ENCODE results near the gene MOSPD2.

MOSPD2 gene

GRCh38 chrX:14926471-14926870 is 53.2 kb downstream of the MOSPD2 start:
- Mint-ChIP-seq H3K4me1 (ENCODE audit: low read depth) (no peaks in the 10 kb centered on the region), H3K36me3 (ENCODE audit: low read depth) (peaks cover 6% of the 10 kb centered on the region), H3K27ac (no peak overlapping the region), H3K4me3 (no peak overlapping the region), H3K9me3 (no peaks in the 10 kb centered on the region), H3K27me3 (peaks cover 1% of the 10 kb centered on the region)
- intact Hi-C loops (cut with micrococcal nuclease), result no loop called here

GRCh38 chrX:14927401-14927800 is 54.2 kb downstream of the MOSPD2 start:
- Mint-ChIP-seq H3K4me3 (no peak overlapping the region), H3K9me3 (no peaks in the 10 kb centered on the region), H3K27ac (no peak overlapping the region), H3K4me1 (ENCODE audit: low read depth) (no peaks in the 10 kb centered on the region), H3K36me3 (ENCODE audit: low read depth) (peaks cover 3% of the 10 kb centered on the region), H3K27me3 (peaks cover 1% of the 10 kb centered on the region)
- intact Hi-C loops (cut with micrococcal nuclease), result no loop called here

DNA sequence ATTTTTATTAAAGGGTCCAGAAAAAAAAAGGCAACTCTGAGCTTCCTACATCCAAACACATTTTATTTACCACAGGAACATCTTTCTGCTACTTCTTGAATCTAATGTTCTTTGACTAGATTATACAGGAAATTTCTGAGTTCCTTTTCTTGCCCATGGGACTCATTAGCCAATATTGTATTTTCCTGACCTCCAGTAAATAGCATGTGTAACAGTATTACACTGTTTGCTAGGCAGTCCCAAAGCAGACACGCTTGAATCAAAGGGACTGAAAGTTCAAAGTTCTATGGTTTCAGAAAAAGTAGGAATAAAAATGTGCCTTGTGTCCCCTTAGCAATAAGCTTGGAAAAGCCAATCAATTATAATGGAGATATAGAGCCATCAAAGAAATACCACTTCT is 57.4 kb downstream of the MOSPD2 start:
- Mint-ChIP-seq H3K27me3 (peaks cover 1% of the 10 kb centered on the region), H3K27ac (no peak overlapping the region), H3K9me3 (no peaks in the 10 kb centered on the region), H3K4me1 (ENCODE audit: low read depth) (no peaks in the 10 kb centered on the region), H3K36me3 (ENCODE audit: low read depth) (no peaks in the 10 kb centered on the region), H3K4me3 (no peak overlapping the region)
- intact Hi-C loops (cut with micrococcal nuclease), result no loop called here

- Mint-ChIP-seq H3K36me3 (ENCODE audit: low read depth) (no peaks in the 10 kb centered on the region), H3K27ac (no peak overlapping the region), H3K4me3 (no peak overlapping the region), H3K4me1 (ENCODE audit: low read depth) (peaks cover 7% of the 10 kb centered on the region), H3K27me3 (peaks cover 1% of the 10 kb centered on the region), H3K9me3 (no peaks in the 10 kb centered on the region)
- intact Hi-C loops (cut with micrococcal nuclease), result no loop called here
Observed at GRCh38 chrX:14932136-14932535, 58.9 kb downstream of the MOSPD2 start.

- no peaks in the 10 kb centered on the region for H3K36me3 Mint-ChIP-seq (ENCODE audit: low read depth)
- H3K27ac Mint-ChIP-seq, result no peak overlapping the region
- H3K9me3 Mint-ChIP-seq, result no peaks in the 10 kb centered on the region
- H3K27me3 Mint-ChIP-seq, result peaks cover 2% of the 10 kb centered on the region
- H3K4me1 Mint-ChIP-seq (ENCODE audit: low read depth), result peaks cover 16% of the 10 kb centered on the region
- intact Hi-C loops (cut with micrococcal nuclease), result no loop called here
- no peak overlapping the region for H3K4me3 Mint-ChIP-seq
Observed at GRCh38 chrX:14934423-14934822, 61.2 kb downstream of the MOSPD2 start.

DNA sequence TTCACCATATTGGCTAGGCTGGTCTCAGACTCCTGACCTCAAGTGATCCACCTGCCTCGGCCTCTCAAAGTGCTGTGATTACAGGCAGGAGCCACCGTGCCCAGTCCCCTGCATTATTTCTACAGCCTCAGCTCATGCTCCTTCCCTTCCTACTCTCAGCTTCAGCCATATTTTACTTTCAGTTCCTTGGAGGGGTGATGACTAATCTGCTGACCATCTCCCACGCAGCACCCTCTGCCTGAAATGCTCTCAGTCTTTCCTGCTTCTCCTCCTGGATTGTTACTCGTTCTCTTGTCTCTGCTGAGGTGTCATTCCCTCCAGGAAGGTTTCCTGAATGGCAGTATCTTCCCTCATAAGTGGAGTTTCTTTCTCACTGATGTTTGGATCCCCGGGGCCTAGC is 63.3 kb downstream of the MOSPD2 start:
- Mint-ChIP-seq H3K27me3 (peaks cover 6% of the 10 kb centered on the region), H3K36me3 (ENCODE audit: low read depth) (no peaks in the 10 kb centered on the region), H3K27ac (peak overlapping the region; percentile 75), H3K9me3 (no peaks in the 10 kb centered on the region), H3K4me3 (no peak overlapping the region), H3K4me1 (ENCODE audit: low read depth) (peaks cover 16% of the 10 kb centered on the region)
- intact Hi-C loops (cut with micrococcal nuclease), result no loop called here

DNA sequence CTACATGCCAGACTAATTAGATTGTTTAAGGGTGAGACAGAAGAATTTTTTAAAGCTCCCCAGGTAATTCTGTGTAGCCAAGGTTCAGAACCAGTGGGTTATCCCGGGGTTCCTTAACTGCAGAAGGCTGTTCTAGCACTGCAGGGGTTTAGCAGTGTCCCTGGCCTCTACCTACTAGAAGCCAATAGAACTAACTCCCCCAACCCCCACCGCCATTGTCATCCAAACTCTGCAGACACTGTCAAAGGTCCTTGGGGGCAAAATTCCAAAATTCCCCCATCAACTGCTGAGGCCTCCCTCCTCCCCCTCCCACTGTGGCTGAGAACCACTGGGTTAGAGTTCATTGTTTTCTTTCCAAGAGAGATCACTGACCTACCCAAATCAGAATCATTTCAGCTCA is 66.4 kb downstream of the MOSPD2 start:
- Mint-ChIP-seq H3K27ac (no peak overlapping the region), H3K4me1 (ENCODE audit: low read depth) (peaks cover 16% of the 10 kb centered on the region)

GRCh38 chrX:14941301-14941700 is 68.1 kb downstream of the MOSPD2 start:
- peaks cover 6% of the 10 kb centered on the region for H3K27me3 Mint-ChIP-seq
- intact Hi-C loops (cut with micrococcal nuclease), result no loop called here
- H3K9me3 Mint-ChIP-seq, result no peaks in the 10 kb centered on the region
- H3K36me3 Mint-ChIP-seq (ENCODE audit: low read depth), result no peaks in the 10 kb centered on the region
- no peak overlapping the region for H3K27ac Mint-ChIP-seq
- peaks cover 15% of the 10 kb centered on the region for H3K4me1 Mint-ChIP-seq (ENCODE audit: low read depth)
- H3K4me3 Mint-ChIP-seq, result no peak overlapping the region

More for the DNA sequence above, 66.4 kb downstream of the MOSPD2 start:
- Mint-ChIP-seq H3K9me3 (no peaks in the 10 kb centered on the region), H3K27me3 (peaks cover 6% of the 10 kb centered on the region), H3K36me3 (ENCODE audit: low read depth) (no peaks in the 10 kb centered on the region), H3K4me3 (no peak overlapping the region)
- intact Hi-C loops (cut with micrococcal nuclease), result no loop called here

DNA sequence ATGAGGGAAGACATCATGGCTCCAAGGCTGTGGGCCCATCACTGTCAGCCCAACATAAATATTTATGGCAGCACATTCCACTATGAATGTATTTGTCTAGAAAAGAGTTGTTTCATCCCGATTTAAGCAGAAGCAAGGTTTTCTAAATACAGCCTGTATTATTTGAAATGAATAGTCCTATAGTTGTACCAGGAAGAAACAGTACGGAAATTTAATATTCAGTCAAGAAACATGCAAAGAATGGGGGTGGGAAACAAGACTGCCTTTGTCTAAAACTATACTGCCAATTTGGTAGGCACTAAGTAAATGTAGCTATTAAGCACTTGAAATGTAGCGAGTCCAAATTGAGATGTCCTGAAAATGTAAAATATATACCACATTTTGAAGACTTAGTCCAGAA is 69.1 kb downstream of the MOSPD2 start:
- Mint-ChIP-seq H3K36me3 (ENCODE audit: low read depth) (no peaks in the 10 kb centered on the region), H3K9me3 (no peaks in the 10 kb centered on the region), H3K27ac (no peak overlapping the region), H3K4me3 (no peak overlapping the region), H3K4me1 (ENCODE audit: low read depth) (peaks cover 9% of the 10 kb centered on the region), H3K27me3 (peaks cover 6% of the 10 kb centered on the region)
- intact Hi-C loops (cut with micrococcal nuclease), result no loop called here

DNA sequence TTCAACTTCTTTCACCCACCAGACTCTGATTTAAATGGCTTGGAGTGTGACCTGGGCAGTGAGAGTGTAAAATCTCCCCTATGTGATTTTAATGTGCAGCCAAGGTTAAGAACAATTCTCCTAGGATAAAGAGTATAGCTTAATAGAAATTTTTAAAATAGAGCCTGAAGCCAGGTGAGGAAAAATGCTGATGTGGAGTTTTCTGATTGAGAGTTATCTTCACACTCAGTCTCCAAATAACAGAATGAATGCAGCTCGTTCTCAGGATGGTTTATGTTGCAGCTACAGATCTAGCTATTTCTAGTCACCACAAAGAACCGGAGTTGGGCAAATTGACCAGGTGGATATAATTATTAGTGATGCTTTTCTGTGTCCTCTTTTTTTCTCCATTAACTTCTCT is 70.7 kb downstream of the MOSPD2 start:
- intact Hi-C loops (cut with micrococcal nuclease), result no loop called here
- no peaks in the 10 kb centered on the region for H3K9me3 Mint-ChIP-seq
- peaks cover 4% of the 10 kb centered on the region for H3K27me3 Mint-ChIP-seq
- no peaks in the 10 kb centered on the region for H3K36me3 Mint-ChIP-seq (ENCODE audit: low read depth)
- no peak overlapping the region for H3K27ac Mint-ChIP-seq
- H3K4me1 Mint-ChIP-seq (ENCODE audit: low read depth), result no peaks in the 10 kb centered on the region
- H3K4me3 Mint-ChIP-seq, result no peak overlapping the region

DNA sequence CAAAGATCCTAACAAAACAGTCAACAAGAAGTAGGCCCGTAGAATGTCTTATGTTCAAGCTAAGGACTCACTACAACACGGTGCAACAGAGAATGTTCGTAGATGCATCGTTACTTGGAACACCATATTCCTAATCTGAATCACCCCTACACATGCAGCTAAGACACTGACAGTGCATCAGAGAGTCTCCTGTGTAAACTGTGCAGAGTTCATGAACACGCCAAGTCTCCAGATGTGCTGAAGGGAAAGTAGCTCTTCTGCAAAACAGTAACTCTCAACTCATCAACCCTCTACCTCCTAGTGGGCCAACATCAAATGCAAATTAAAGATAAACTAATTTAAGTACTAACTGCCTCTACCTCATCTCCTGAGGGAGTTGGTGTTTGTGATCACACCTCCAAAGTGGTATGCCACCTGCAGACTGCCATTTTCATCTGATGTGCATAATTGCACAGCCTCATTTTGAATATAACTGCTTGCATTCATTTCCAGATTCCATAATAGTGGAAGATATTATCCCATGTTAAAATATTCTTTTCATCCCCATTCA is 73.5 kb downstream of the MOSPD2 start:
- peaks cover 1% of the 10 kb centered on the region for H3K27me3 Mint-ChIP-seq

GRCh38 chrX:14948691-14949090 is 75.5 kb downstream of the MOSPD2 start:
- peaks cover 1% of the 10 kb centered on the region for H3K27me3 Mint-ChIP-seq
- intact Hi-C loops (cut with micrococcal nuclease), result no loop called here

More for the DNA sequence above, 73.5 kb downstream of the MOSPD2 start:
- H3K9me3 Mint-ChIP-seq, result no peaks in the 10 kb centered on the region
- intact Hi-C loops (cut with micrococcal nuclease), result no loop called here
- no peak overlapping the region for H3K4me3 Mint-ChIP-seq
- H3K27ac Mint-ChIP-seq, result no peak overlapping the region
- H3K4me1 Mint-ChIP-seq (ENCODE audit: low read depth), result no peaks in the 10 kb centered on the region
- no peaks in the 10 kb centered on the region for H3K36me3 Mint-ChIP-seq (ENCODE audit: low read depth)

GRCh38 chrX:14956813-14957582 is 83.8 kb downstream of the MOSPD2 start:
- Mint-ChIP-seq H3K36me3 (ENCODE audit: low read depth) (no peaks in the 10 kb centered on the region), H3K27ac (no peak overlapping the region), H3K4me3 (no peak overlapping the region), H3K4me1 (ENCODE audit: low read depth) (no peaks in the 10 kb centered on the region), H3K27me3 (no peaks in the 10 kb centered on the region), H3K9me3 (no peaks in the 10 kb centered on the region)
- intact Hi-C loops (cut with micrococcal nuclease), result no loop called here

More at GRCh38 chrX:14948691-14949090, 75.5 kb downstream of the MOSPD2 start:
- H3K27ac Mint-ChIP-seq, result no peak overlapping the region
- H3K36me3 Mint-ChIP-seq (ENCODE audit: low read depth), result no peaks in the 10 kb centered on the region
- H3K4me1 Mint-ChIP-seq (ENCODE audit: low read depth), result no peaks in the 10 kb centered on the region
- H3K9me3 Mint-ChIP-seq, result no peaks in the 10 kb centered on the region
- no peak overlapping the region for H3K4me3 Mint-ChIP-seq

DNA sequence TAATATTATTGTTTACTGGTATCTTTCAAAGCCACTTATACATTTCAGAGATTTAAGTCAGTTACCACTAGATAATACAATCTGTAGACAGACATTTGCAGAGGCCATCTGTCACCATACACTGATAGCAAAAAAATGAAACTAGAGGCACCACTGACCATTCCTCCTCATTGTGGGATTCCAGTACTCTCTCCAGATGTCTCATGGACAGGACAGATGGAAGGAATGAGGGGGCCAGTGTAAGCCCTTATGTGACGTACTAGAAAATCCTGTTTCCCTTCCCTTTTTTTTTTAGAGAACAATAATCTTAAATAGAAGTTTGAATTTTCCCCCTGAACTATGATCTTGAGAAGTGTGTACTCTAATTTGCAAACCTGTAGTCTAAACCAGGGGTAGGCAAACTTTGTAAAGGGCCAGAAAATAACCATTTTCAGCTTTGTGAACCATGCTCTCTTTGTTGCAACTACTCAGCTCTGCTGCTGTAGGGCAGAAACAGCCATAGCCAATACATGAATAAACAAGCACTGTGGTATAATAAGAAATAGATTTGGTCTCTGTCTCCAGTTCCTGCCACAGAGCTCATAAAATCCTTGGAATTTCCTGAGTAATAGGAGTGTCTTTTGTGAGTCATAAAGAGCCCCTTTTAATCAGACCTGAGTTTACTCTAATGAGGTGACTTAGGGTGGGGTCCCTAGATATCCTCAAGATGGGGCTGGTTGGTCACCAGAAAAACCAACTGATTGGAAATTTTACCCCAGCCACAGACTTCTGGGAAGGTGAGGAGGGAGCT is 90.4 kb downstream of the MOSPD2 start:
- Mint-ChIP-seq H3K4me3 (no peak overlapping the region), H3K36me3 (ENCODE audit: low read depth) (no peaks in the 10 kb centered on the region), H3K27ac (no peak overlapping the region), H3K4me1 (ENCODE audit: low read depth) (no peaks in the 10 kb centered on the region), H3K9me3 (no peaks in the 10 kb centered on the region), H3K27me3 (no peaks in the 10 kb centered on the region)
- intact Hi-C loops (cut with micrococcal nuclease), result no loop called here
